Measurements from ENCODE around the gene WDR49.
A peak's percentile ranks its signal among the peaks of the same experiment; 100 is the strongest.
"Not testable (repeated sequence)": the region's sequence is repeated elsewhere in the genome, so short reads cannot be mapped to it uniquely, and the experiment has no call there.

WDR49 gene

DNA sequence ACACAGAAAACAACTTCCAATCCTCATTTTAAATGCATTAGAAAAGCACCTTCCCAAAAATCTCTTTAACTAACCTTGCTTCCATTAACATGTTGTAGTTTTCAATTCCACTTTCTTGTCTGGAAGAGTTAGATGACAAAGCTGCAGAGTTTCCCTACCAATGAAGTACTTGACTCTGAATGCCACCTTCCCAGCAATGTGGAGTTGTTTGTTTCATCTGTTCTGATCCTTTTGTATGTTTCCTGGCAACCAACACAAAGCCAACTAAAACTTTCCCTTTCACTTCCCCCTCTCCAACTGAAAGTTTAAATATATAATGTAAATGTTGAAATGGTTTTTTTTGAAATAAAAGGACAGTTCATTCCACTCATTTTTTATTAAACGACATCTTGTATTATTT, at the start of gene WDR49:
Gene WDR49 (minus strand): TSS at position 183 of the 400 bp plus-strand sequence. CDS start 517 bp downstream, outside the sequence.
- DNase-seq, result no peak

DNA sequence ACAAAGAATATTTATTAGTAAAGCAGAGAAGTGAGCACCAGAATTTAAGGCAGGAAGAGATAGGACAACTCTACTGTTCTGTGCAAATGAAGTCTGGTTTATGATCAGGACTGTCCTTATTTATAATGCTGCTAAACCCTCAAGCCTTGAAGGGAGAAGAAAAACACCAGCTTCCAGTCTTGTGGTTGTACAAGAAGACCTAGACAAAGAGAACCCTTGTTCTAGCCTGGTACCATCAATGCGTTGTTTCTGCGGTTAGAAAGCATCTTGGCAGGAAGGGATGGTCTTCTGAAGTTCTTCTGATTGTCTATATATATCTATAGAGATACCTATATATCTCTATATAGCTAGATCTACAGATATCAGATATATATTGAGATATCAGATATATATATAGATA, 47.2 kb upstream of the WDR49 start:
- no peak for DNase-seq

DNA sequence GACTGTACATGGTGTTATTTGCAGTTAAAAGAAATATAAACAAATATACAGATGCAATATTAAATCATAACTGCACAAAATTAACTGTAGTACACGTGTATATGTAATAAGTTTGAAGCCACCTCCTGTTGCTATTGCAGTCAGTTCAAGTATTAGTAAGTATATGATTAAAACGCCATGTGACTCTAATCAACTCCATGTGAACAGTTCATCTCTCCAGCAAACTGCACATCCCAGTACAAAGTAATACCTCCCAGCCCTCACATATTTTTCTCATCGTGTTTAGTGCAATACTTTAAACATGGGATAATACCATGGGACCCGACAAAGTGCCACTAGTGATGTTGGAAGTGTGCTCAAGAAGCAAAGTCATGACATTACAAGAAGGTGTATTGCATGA, 46.3 kb upstream of the WDR49 start:
- no peak for DNase-seq

DNA sequence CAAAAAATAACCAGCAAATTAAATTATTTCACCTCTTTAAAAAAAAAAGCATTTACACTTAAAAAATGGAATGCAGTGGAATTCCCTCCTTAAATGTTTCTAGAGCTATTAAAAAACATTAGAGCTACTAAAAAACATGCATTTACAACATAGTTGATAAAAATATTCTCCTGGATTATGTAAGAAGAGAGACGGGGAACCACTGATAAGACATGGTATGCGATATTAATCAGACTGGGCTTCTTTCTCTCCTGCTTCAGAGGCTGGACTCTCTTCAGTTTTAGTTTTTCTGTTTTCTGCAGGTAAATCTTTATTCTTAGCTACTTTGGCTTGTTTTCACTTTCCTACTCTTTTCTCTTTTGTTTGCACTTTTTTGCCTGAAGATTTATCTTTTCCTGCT, 40.4 kb upstream of the WDR49 start:
- DNase-seq, result no peak

DNA sequence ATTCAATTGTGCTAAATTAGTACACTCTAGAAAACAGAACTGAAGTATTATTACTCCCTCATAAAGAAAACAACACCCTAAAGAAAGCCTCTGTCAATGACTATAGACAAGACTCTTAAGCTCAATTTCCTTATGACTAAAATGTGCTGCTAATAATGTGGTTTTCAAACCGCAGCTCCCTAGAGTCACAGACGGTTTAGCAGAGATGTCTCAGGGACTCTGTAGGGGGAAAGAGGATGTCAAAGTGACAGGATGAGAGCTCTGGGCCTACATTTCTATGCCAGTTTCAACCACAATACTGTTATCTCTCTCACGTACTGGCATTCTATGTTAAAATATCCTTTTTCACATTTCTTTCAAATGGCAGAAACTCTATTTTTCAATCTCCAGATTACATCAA, 37.6 kb upstream of the WDR49 start:
- DNase-seq, result peak in 1 of 2 experiments; percentile 30

DNA sequence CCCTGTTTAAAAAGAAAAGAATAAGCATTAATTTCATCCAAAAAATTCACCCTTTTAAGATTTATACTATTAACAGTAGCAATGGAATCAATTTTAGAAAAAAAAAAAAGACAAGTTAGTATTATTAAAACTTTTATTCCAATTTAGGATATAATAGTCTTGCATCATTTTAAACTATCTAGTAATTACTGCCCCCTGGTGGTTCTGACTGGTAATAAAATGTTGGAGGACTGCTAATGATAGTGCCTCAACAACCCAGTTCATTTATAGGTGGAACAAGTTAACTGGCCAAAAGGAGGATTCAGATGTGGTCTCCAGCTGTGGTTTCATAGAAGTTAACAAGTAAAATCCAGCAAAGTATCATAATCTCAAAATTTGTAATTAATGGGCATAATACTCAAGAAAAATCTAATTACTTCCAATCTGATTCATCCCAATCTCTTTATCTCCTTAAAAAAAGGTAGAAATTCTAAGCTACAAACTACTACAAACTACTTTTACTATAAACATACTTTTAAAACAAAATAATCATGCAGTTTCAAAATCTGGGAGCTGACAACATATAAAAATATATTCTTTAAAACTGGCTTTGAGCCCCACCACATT, 30.7 kb upstream of the WDR49 start:
- DNase-seq, result peak in 1 of 2 experiments; percentile 29

DNA sequence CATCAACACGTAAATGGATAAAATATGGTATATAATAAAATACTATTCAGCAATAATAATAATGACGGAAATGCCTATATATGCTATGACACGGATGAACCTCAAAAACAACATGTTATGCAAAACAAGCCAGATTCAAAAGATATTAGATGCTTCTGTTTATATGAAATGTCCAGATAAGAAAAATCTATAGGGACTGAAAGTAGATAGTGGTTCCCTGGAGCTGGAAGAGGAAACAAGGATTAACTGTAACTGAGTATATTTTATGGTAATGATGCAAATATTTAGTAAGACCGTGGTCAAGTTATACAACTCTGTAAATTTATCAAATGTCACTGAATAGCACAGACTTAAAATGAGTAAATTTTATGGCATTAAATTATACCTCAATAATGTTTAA, 25.8 kb upstream of the WDR49 start:
- no peak for DNase-seq

DNA sequence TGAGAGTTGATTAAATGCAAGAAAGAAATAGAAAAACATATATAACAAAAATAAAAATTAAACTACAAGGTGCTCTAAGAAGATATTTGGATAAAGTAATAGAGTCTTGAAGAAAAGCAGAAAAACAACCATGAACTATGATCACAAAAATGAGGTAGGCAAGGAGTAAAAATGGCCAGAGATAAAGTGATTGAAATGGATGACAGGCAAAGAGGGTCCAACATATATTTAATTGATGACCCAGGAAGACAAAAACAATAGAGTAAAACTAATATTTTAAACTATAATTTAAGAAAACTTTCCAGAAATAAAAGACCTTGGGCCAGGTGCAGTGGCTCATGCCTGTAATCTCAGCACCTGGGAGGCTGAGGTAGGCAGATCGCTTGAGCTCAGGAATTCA, 22.1 kb upstream of the WDR49 start:
- DNase-seq, result no peak

DNA sequence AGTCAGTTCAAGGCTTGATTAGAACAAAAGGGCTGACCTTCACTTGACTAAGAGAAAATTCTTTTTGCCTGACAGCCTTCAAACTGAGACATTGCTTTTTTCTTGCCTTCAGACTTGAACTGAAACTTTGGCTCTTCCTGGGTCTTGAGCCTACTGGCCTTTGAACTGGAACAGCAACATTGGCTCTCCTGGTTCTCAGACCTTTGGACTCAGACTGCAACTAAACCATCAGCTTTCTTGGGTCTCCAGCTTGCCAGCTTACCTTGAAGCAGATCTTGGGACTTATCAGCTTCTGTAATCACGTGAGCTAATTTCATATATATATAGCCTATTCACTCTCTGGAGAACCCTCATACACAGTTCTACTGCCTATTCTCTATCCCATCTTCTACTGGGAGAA, 19.5 kb upstream of the WDR49 start:
- DNase-seq, result no peak

DNA sequence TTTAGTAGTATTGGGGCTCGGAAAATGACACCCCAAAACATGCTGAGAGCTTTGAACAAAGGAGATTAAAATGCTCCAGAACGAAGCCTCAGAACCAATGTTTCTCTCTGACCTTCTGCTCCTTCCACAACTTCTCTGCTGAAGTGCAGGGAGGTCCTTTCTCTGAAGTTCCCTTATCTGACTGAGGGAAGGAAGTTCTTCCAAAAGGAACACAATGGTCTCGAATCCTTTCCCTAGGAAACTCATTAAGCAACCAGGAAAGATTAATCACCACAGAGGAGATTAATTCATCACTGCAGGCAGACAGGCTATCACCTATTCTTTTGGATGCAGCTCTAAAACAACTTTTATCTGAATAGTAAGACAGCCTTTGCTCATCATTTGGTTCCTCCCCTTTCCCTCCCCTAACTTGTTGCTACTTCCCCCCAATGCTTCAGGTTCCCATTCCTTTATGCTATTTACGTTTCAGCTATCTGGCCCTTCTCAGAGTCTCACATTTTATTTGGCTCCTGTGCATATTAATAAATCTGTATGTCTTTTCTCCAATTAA, 18.2 kb upstream of the WDR49 start:
- DNase-seq, result no peak

DNA sequence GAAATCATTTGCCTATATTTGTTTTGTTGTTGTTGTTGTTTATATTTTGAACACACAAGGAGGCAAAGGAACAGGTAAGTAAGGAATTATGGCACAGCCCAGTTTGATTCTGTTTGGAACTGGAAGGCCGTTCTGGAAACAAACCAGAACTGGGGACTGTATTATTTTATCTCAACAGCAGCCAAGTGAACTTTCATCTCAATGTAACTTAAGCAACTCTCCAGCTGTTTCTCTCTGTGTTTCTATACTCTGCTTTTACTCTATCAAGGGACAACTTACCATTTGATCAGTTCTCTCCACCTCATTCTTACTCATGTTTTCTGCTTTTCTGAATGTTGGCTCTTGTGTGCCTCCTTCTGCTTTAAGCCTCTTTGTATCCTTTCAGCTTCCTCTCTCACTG, 16.0 kb upstream of the WDR49 start:
- no peak for DNase-seq

DNA sequence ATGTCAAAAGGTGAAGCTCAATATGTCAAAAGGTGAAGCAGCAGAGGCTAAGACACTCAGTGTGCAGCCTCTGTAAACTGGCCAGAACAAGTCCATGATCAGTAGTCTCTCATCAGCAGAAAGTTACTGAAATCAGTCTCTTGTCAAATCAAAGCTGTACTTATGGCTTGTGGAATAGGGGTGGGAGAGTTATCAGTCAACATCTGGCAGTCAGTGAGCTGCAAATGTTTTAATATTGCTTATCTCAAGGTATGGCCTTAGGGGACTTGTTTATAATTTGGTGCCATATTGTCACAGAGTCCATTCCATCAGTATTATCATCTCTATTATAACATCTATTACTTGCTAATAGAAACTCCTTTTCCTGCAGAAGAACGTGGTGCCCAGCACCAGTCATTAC, 14.9 kb upstream of the WDR49 start:
- no peak for DNase-seq

DNA sequence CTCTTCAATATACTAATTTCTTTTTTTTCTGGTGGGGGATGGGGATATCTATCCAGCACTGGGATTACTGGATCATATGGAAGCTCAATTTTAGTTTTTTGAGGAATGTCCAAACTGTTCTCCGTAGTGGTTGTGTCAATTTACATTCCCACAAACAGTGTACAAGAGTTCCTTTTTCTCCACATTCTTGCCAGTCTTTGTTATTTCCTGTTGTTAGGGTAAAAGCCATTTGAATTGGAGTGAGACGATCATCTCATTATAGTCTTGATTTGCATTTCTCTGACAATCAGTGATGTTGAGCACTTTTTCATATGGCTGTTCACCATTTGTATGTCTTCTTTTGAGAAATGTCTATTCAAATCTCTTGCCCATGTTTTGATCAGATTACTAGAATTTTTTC, 12.8 kb upstream of the WDR49 start:
- no peak for DNase-seq

DNA sequence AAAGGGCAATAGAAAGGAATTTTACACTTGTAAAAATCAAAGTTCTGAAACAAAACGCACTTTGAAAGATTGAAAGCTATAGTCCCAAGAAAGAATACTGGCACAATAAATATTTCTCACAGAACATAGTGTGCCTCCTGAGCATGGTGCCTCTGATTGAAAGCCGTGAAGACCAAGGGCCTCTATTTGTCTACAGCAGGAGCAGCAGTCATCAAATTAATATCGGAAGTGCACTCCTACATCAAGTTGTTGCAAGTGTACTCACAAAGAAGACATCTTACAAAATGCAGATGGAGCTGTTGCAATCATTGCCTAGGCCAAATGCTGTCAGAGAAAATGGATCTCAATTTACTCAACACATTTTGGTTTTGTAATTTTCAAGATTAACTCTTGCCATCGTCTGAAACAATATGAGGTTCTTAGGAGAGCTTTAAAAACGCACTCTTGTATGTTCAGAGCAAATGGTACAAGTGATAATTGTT, 9.2 kb upstream of the WDR49 start:
- DNase-seq, result no peak

DNA sequence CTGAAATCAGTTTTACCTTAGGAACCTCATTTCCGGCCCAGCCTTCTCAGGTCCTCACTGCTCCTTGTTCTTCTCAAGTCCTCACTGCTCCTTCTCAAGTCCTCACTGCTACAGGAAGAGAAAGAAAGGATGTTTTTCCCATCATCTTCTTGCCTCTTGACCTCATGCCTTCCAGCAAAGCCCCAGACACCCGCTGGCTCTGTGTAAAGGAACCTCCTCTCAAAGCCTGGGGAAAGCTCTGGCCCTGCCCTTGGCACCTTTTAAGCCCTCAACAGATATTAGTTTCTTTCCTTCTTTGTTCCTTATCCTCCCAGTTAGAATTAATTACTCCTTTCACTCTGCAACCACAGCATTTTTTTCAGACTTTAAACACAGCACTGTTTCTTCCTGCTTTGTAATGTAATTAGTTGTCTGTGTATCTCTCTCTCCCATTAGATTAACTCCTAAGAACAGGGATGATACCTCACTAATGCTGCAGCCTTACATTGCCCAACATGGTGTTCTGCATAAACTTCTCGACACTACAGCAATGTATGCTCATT, 4.0 kb upstream of the WDR49 start:
- DNase-seq, result no peak

DNA sequence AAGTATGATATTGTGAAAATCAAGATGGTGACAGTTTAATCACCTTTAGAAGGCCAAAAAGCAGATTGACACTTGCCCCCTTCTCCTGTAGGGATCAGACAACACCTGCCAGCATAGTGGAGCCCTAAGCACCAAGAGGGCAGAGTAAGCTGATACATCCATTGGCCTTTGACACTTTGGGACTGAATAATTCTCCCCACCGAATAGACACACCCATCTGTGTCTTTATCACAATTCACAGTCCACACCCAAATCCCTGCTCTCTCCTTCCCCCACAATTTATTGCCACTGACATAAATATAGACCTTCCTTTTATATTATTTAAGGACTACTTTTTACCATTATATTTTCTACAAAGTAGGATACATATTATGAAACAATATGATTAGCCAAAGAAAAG, 3.1 kb upstream of the WDR49 start:
- DNase-seq, result no peak

DNA sequence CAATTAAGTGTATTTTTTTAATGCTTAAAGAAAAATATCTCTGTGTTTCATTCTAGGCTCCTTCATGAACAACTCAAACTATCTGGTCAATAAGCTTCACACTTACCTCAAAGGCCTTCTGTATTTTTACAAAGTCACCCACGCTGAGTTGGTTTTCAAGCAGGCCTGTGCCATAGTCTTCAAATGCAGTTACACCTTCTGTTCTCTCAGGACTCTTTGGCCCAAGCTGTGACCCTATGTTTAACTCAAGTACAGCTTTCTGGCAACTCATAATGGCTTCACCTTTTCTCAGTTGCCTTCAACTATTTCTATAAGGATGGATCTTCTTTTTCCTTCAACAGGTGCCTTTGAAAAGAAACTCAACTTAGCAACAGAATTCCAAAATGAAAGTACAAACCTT, 587 bp downstream of the WDR49 start:
- DNase-seq, result no peak

DNA sequence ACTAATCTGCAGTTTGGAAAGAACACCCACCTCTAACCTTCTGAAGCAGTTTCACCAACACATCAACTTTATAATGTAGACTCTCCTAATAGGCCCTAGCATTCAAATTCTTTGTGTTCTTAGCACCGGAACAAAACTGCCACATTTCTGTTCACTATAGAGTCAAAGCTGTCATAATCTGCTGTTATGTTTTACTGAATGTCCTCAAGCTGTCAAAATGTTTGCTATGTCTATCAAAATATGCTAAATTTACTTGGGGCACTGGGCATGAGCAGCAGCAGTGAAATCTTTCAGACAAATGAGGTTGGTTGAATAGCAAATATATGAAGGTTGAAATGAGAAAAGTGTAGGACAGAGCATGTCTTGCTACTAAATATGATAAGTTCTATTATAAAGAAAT, 1.9 kb downstream of the WDR49 start:
- DNase-seq, result no peak

DNA sequence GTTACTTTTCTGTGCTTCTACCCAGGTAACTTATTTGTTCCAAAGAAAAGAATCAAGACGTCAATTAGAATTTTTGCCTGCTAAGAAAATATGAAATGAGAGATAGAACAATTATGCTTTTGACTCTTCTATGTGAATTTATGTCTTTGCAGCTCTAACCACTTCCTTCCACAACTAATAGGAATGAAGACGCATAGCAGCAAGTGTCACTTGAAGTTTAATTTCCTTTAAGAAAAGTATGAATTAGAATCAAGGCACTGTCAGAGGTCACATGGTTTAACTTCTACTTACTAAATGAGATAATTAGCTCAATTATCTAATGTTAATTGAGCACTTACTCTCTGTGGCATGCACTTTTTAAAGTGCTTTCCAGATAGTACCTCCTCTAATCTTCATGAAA, 3.3 kb downstream of the WDR49 start:
- DNase-seq, result no peak

DNA sequence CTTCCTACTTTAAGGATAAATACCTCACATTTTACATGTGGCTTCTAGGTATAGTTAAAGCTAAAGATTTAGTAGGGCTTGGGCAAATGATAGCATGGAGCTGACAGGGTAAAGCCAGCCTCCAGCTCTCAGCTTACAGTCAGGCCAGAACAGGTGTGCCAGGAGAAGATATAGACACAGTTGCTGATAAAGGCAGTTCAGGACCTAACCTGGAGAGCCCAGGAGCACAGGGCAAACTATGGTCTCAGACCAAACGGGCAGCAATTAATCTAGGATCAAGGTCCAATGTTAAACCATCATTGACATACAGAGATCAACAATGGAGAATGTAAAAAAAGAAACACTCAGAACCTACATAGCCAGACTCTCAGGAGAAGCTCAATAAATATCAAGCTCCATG, 4.0 kb downstream of the WDR49 start:
- DNase-seq, result no peak

DNA sequence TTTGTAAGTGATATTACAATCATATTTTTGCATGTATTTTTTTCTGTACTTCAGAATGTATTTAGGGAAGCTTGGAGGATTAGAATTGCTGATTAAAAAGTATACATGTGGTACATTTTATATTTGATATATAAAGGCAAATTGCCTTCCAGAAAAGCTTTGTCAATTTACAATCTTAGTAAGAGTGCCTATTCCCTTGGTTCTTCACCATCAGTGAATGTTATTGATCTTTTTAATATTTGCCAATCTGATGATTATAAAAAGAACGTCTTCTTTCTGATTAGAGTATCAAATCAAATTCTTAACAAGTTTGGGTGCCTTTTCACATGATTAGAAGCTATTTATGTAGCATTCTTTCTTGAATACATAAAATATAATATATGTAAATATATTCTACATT, 9.1 kb downstream of the WDR49 start:
- no peak for DNase-seq

DNA sequence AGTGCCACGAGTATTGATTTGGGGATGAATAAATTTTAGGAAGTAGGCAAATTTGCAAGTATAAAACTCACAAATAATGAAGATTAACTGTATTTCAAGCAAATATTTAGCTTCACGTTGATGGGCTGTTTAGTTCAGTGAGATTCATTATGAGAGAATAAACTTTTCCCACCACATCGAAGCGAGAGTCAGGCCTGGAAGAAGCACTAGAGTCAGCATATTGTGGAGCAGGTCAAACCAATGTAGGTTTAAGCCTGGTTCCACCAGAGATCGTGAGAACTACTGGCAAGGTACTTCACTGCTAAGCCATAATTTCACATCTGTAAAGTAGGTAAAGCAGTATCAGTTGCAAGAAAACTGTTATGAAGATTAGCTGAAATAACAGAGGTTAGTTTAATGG, 22.3 kb downstream of the WDR49 start:
- no peak for DNase-seq

DNA sequence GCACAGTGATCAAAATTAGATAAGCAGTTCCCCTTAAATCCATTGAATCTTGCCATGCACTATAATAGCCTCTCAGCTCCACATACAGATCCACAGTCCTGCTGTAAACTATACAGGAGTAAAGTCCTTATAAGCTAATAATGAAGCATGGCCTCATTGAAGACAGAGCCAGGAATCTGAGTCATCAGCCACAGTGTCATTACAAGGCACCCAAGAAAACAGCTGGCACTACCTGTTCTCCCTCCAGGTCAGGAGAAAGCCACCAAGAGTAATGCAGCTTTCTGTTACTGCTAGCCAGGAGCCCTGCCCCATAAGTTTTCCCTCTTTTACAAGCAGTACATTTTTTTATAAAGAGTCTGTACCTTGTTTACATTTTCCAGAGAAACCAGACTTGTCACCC, 27.3 kb downstream of the WDR49 start:
- no peak for DNase-seq

DNA sequence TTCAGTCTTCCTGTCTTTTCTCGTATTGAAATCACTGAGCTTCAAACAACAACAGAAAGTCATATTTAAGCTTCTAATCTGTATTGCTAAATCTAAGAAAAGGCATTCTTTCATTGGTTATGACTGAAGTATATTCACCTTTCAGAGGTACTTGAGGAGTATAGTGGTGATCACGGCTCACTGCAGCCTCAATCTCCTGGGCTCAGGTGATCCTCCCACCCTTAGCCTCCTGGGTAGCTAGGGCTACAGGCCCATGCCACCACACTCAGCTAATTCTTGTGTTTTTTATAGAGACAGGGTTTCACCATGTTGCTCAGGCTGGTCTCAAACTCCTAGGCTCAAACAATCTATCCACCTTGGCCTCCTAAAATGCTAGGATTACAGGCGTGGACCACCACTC, 38.7 kb downstream of the WDR49 start:
- DNase-seq, result no peak

DNA sequence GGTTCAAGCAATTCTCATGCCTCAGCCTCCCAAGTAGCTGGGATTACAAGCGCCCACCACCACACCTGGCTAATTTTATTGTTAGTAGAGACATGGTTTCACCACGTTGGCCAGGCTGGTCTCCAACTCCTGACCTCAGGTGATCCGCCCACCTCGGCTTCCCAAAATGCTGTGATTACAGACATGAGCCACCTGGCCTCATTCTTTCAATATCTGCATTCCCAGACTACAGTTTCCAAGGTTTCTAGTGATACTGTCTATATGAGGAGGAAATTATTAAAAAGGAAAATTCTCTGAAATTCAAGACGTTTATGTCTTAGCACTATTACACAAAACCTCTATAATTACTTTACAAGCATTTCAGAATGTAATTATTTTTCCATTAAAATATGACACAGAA, 39.5 kb downstream of the WDR49 start:
- DNase-seq, result not testable (repeated sequence)

Measured in activated CD4-positive, alpha-beta T cell treated with anti-CD3 and anti-CD28 coated beads, Interleukin-2, amount 50 U/mL, for 48 hours (primary cell).